Keratinocyte (primary cell): Measurements from ENCODE around the gene DGKI.

Experiments
- EZH2 ChIP-seq: IDR thresholded peaks from one replicate; pipeline ENCODE4 v1.6.1; 2012; ENCODE audit warnings: inconsistent platforms, mild to moderate bottlenecking, low read length, moderate library complexity
- TF ChIP-seq, protein P1 (sequence below), 3 experiments: IDR thresholded peaks in 1 of 3; conservative IDR thresholded peaks in 1 of 3; optimal IDR thresholded peaks in 1 of 3; 2 replicates in 2 of 3; 3 replicates in 1 of 3; pipeline versions ENCODE3 to v1.5.1; 2011; ENCODE audit warnings: low read length in 3 of 3, mild to moderate bottlenecking in 3 of 3, moderate library complexity in 2 of 3, control low read depth in 1 of 3, inconsistent platforms in 1 of 3; ENCODE audit not compliant: insufficient read depth in 2 of 3; ENCODE audit errors: extremely low read depth in 1 of 3

DNA sequence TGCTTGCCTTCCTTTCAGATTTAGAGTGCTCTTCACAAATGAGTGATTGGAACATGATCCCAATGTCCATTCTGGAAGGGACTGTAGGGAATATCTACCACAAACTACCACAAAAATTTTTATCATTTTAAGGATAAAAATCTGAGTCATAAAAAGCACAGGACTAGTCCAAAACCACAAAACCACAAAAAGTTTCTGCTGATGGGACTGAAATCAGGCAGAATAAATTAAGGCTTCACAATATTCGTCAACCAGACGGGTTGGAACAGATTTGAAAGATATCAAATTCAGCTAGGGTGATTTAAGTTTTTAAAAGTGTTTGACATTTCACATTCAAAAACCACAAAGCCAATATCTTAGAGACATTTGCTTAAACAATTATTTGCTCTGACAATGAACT, 403.2 kb downstream of the DGKI start:
- TF ChIP-seq, protein P1, sequence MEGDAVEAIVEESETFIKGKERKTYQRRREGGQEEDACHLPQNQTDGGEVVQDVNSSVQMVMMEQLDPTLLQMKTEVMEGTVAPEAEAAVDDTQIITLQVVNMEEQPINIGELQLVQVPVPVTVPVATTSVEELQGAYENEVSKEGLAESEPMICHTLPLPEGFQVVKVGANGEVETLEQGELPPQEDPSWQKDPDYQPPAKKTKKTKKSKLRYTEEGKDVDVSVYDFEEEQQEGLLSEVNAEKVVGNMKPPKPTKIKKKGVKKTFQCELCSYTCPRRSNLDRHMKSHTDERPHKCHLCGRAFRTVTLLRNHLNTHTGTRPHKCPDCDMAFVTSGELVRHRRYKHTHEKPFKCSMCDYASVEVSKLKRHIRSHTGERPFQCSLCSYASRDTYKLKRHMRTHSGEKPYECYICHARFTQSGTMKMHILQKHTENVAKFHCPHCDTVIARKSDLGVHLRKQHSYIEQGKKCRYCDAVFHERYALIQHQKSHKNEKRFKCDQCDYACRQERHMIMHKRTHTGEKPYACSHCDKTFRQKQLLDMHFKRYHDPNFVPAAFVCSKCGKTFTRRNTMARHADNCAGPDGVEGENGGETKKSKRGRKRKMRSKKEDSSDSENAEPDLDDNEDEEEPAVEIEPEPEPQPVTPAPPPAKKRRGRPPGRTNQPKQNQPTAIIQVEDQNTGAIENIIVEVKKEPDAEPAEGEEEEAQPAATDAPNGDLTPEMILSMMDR (optimal IDR thresholded peaks at IDR 0.05 in 1 of 3, IDR thresholded peaks at IDR 0.05 in 1 of 3, conservative IDR thresholded peaks at IDR 0.05 in 1 of 3; ENCODE audit: extremely low read depth in 1 of 3, insufficient read depth in 2 of 3, low read length in 3 of 3): no peak
- TF ChIP-seq EZH2: no peak
